GM10847 (cell line): Measurements from ENCODE around the gene SLC35B4.

Experiments
- POLR2A ChIP-seq: IDR thresholded peaks from 2 replicates; pipeline ENCODE4 v1.6.1; 2011; ENCODE audit not compliant: insufficient read length; ENCODE audit errors: extremely low read depth

The SLC35B4 gene

DNA sequence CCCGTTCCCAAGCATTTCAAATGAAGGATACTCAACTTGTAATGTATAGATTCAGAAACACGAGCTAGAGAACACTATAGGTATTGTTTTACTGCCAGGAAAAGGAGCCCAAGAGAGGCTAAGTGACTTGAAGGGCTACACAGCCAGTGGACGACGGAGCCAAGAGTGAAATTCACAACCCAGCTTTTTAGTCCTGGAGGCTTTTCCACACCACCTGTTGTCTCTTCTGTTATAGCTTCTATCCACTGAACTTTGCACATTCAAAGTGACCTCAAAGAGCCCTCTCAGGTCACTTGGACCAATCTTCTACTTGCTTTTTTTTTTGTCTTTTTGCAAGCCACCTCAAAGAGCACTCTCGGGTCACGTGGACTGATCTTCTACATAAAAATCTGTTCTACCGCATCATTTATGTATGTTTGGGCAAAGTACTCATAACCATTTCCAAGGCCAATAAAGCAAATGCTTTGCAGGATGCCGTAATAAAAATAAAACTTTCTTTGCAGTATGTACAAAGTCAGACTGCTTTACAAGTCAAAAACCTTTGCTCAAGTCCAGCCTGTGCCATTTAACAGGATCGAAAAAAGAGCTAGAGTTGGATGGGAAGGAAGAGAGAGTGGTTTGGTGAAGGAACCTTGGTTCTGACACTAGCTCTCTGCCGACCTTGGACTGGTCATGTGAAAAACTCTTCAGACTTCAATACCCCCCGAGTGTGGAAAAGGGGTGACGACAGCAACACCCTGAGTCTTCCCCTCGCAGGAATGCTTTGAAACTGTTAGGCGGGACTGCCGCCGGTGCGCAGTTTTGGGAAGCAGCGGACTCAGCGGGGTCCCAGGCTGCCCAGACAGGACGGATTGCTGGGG lies 821 bp downstream of the SLC35B4 start:
- TF ChIP-seq POLR2A: no peak

DNA sequence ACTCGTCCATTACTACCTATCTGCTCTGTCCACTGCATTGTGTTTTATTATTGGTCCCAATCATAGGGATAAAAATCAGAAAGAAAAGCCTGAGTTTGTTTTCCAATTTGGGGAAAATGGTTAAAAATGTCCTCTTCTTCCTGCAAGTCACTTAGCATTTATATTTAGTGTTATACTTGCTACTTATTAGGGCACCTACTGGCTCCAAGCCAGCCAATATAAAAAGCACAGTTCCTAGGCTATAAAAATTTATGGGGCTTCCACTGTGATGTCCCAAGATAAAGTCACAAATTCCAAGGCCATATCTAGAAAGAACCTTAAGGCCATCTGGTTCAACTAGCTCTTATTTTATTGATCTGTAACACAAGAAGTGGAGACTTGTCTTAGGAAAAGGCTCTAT lies 3.2 kb downstream of the SLC35B4 start:
- TF ChIP-seq POLR2A: no peak

DNA sequence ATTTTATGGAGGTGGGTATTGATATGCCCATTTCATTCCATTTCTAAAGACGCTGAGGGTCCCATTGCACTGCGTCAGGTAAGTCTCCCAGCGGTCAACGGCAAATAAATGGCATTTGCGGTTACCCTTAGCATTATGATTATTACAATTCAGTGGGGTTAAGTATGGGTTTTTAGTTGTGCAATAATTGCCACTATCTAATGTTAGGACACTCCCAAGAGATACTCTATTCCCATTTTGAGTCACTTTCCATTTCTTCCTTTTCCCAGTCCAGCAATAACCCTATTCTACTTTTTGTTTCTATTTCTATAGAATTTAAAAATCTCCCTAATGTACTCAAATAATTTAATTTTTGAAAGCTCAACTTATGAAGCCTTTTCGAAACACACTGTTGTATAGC lies 4.0 kb downstream of the SLC35B4 start:
- TF ChIP-seq POLR2A: no peak

DNA sequence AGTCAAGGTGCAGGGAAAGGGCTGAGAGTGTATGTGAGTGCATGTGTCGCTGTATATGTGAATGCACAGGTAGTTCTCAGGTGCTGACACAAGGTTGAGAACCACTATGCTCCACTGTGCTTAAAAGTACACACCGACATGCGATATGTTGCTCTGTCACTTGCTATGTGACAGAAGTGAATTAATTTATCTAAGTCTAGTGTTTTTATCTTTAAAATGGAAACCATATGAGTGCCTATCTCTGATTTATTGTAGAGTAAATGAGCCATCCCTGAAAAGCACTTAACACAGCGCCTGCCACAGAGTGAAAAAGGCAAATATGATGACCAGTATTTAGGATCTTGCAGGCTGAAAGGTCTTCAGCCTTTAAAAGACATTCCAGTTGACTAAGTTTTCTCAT lies 4.9 kb downstream of the SLC35B4 start:
- no peak for TF ChIP-seq POLR2A

DNA sequence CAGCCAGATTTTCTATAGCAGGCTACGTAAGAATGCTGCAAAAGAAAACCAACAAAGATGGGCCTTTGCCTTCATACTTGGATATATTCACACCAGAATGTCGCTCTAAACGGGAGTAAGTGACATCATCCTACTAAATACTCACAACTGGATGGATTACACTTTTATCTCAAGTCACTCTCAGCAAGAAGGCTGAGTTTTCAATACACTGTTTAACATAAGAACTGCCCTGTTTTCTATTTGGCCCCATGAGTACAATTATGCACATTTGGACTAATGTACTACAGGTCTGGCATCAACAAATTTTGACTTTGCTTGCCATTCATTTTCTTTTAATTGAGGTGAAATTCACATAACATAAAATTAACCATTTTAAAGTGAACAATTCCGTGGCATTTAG lies 8.2 kb downstream of the SLC35B4 start:
- TF ChIP-seq POLR2A: no peak

DNA sequence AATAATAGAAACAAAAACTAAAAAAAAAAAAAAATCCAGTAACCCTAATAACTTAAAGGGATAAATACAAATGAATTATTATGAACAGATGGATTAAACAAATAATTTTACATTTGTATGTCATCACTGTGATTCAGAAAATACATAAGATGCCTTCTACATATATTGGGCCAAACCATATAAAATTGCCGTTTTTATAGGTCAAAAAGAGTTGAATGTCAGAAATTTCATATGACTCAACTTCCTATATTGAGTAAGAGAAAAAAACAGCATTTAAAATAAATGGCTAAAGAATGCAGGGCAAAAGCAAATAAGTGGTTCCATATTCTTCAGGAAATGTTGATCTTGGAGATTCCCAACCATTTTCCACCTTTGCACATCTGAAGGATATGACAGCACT lies 9.4 kb downstream of the SLC35B4 start:
- no peak for TF ChIP-seq POLR2A

- TF ChIP-seq POLR2A: no peak
Measured at GRCh38 chr7:134302120-134302519, 14.6 kb downstream of the SLC35B4 start.

- TF ChIP-seq POLR2A: no peak
Measured at GRCh38 chr7:134301592-134301991, 15.1 kb downstream of the SLC35B4 start.

- no peak for TF ChIP-seq POLR2A
Measured at GRCh38 chr7:134300988-134301387, 15.7 kb downstream of the SLC35B4 start.

DNA sequence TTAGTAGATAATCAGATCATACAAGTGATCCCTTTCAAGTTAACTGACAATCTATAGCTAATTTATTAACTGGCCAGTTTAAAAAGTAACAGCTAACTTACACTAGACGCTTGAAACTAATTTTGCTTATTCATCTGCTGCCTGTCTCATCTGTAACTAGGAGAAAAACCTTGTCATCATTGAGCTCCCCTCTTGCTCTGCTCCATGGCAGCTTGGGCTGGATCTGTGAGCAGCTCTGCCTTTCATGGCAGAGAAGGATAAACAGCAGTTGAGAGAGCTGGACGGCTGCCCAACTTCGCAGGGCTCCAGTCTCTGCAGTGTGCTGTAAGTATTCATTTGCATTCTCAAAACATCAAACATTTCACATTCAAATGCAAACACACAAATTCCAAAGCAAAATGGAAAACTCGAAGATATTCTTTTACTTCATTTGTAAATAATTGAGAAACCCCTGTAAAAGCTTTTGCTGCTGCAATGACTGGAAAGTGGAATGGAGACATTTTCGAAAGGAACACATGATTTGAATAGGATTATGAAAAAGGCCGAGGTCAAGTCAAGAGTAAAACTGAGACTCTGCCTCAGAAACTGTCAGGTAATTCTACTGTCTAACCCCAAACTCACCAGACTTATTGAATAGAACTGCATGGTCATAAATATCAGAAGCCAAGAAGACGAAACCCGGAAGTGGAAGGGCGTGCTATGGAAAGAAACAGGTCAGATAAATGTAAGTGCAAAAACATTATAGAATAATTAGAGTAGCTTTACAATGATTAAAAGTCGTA lies 17.6 kb downstream of the SLC35B4 start:
- no peak for TF ChIP-seq POLR2A

DNA sequence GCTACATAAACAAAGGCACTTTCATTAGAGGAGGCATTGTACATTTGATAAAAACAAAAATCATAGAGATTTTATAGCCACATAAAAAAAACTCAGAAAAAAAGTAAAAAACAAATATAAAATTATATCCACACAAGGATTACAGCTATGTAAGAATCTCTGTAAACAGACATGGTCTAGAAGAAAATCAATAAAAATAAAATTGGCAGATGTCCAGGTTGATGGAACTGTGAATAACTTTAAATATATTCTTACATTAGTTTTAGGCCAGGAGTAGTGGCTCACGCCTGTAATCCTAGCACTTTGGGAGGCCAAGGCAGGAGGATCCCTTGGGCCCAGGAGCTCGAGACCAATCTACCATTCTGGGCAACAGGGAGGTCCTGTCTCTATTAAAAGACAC lies 19.2 kb downstream of the SLC35B4 start:
- TF ChIP-seq POLR2A: no peak

DNA sequence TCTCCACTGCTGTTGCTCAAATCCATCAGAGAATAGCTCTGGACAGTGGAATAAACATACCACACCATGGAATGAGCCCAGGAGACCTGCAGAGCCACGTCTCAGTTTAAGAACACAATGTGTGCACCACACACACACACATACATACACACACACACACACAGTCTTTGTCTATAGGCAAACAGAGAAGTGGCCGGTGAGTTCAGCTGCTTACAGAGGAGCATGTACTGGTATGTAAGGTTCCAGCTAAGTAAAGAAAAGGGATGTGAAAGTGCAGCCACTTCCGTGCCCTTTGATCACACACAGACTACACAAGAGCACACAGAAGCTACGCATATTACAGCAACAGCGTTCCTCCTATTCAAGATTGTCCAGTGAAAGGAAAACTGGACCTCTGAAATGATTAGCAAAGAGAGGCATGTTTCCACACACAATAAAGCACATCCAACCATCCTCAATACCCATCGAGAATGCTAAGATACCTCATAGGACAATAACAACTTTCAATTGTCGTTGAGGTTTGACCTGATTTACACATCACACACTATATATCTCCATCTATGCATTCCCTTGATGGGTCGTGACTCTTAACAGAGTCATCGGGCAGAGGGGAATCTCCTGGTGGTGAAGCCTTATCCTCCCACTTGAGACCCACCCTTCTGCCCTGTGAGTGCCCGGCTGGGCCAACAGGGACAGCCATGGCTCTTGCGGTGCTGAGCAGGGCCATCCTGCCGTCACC lies 23.6 kb downstream of the SLC35B4 start:
- no peak for TF ChIP-seq POLR2A

- TF ChIP-seq POLR2A: no peak
Measured at GRCh38 chr7:134290286-134290685, 26.4 kb downstream of the SLC35B4 start.

GRCh38 chr7:134289841-134290240 lies 26.9 kb downstream of the SLC35B4 start:
- TF ChIP-seq POLR2A: no peak

- TF ChIP-seq POLR2A: no peak
Measured at GRCh38 chr7:134289423-134289822, 27.3 kb downstream of the SLC35B4 start.
